Caki2 (cell line): ENCODE data around the gene DCTN2. TPM values are rescaled to one million over a fixed set of nuclear protein-coding genes. Genes with fewer than 3 reads are reported as not detected.
A peak's percentile ranks its signal among the peaks of the same experiment; 100 is the strongest.

ENCODE experiments used
- DNase-seq: peaks from one replicate; pipeline ENCODE4 v3.0.0-alpha.2; 2015; ENCODE audit warnings: low read depth
- in situ Hi-C: cut with HindIII; loops from 2 replicates; pipeline ENCODE4 v1.10.0; 2016; ENCODE audit warnings: low sequenced_read_pairs, low pct_unique_long_range_greater_than_20kb, mixed read lengths
- total RNA-seq: library from RNA; depleted of rRNA; stranded (reverse); fragments of >200 nt; shearing (Covaris generic); gene quantifications from 2 replicates; pipeline ENCODE4 v1.2.3, GENCODE V29; 2014; ENCODE audit warnings: low replicate concordance

The DCTN2 gene
- total RNA-seq, 1 experiment from 2014 or later, result 358 TPM

- in situ Hi-C loops, result no loop called here
Measured at GRCh38 chr12:57535764-57536596, 11.0 kb downstream of the DCTN2 start.

GRCh38 chr12:57534991-57535543 lies 11.9 kb downstream of the DCTN2 start:
- DNase-seq, result no peak
- in situ Hi-C loops, result no loop called here

More at GRCh38 chr12:57535764-57536596, 11.0 kb downstream of the DCTN2 start:
- no peak for DNase-seq

- no peak for DNase-seq
- in situ Hi-C loops, result no loop called here
Measured at GRCh38 chr12:57534250-57534649, 12.7 kb downstream of the DCTN2 start.

GRCh38 chr12:57533108-57533507 lies 13.9 kb downstream of the DCTN2 start:
- in situ Hi-C loops, result no loop called here
- no peak for DNase-seq

DNA sequence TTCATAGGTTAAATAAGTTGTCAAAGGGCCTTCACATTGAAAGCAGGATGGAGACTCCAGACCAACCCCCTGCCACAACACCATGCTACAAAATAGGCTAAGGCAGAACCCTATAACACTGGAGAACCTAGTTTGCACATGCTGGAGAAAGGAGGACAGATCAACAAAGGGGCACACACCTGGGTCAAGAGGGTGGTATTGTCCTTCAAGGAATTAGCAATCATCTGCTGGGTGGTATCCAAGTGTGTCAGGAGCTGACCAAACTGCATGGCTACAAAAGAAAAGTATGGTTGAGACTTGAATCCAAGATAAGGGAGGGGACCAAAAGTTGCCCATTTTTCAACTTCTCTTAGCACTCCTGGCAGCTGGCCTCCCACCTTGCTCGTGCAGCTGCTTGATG lies 15.2 kb downstream of the DCTN2 start:
- no peak for DNase-seq

DNA sequence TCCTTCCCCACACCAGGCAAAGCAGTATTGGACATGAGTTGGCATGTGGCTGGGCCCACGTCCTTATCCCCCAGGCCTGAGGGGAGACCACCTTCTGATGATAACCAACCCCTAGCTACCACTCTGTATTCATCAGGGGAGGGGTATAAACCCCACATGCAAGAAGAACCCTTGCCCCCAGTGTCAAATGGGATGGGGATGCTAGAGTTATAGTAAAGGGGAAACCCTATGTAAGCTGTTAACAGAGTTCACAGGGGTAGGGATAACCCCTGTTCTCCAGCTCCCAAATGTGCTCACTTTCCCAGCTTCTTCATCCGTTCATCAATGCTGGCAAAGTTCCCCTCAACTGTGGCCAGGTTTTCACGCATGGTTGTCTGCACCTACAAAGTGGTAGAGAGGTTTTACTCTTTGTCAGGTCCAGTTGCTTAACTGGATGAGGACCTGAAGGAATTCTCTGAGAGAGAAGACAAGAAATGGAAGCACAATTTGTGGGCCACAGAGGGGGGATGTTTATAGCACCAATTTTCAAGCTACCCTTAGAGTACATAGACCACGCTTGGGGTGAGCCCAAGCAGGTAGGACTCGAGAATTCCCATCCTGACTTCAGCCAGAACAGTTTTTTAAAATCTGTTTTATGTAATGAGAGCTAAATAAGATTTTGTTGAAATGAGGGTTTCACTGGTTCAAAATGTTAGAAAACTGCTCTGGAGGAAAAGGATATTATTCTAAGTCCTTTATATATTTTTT lies 16.4 kb downstream of the DCTN2 start:
- in situ Hi-C loops, result no loop called here
- DNase-seq, result no peak

More for the DNA sequence above, 15.2 kb downstream of the DCTN2 start:
- in situ Hi-C loops, result no loop called here

- DNase-seq, result no peak
- in situ Hi-C loops, result no loop called here
Measured at GRCh38 chr12:57529831-57530230, 17.2 kb downstream of the DCTN2 start.

- DNase-seq, result no peak
- in situ Hi-C loops, result no loop called here
Measured at GRCh38 chr12:57528831-57529555, 18.0 kb downstream of the DCTN2 start.

DNA sequence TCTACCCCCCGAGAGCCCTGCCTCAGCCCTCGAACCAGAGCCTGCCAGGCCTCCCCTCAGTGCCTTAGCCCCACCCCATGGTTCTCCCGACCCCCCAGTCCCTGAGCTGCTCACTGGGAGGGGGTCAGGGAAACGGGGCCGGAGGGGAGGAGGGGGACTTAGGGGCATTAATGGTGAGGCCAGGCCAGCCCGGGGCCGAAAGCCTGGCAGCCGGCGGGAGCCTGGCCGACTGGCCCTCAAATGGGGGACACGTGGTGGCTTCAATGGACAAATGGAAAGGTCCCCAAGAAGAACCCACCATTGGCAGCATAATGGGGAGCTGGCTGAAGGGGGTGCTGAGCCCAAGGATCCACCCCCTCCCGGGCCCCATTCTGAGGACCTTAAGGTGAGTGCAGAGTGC lies 18.8 kb downstream of the DCTN2 start:
- in situ Hi-C loops, result no loop called here
- DNase-seq, result no peak

- in situ Hi-C loops, result no loop called here
Measured at GRCh38 chr12:57527184-57527583, 19.8 kb downstream of the DCTN2 start.

DNA sequence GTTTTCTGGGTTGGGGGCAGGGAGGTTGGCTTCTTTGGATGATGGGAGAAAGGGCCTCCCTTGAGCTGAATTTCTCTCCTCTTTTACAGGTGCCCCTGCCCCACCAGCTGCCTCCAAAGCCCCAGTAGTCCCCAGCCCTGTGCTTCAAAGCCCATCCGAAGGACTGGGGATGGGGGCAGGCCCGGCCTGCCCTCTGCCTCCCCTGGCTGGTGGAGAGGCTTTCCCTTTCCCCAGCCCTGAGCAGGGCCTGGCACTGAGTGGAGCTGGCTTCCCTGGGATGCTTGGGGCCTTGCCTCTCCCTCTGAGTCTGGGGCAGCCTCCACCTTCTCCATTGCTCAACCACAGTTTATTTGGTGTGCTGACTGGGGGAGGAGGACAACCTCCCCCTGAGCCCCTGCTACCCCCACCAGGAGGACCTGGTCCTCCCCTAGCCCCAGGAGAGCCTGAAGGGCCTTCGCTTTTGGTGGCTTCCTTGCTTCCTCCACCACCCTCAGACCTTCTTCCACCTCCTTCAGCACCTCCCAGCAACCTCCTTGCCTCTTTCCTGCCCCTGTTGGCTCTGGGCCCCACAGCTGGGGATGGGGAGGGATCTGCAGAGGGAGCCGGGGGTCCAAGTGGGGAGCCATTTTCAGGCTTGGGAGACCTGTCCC lies 20.4 kb downstream of the DCTN2 start:
- no peak for DNase-seq
- in situ Hi-C loops, result no loop called here

More at GRCh38 chr12:57527184-57527583, 19.8 kb downstream of the DCTN2 start:
- DNase-seq, result no peak

GRCh38 chr12:57525615-57526383 lies 21.2 kb downstream of the DCTN2 start:
- in situ Hi-C loops, result no loop called here
- no peak for DNase-seq

DNA sequence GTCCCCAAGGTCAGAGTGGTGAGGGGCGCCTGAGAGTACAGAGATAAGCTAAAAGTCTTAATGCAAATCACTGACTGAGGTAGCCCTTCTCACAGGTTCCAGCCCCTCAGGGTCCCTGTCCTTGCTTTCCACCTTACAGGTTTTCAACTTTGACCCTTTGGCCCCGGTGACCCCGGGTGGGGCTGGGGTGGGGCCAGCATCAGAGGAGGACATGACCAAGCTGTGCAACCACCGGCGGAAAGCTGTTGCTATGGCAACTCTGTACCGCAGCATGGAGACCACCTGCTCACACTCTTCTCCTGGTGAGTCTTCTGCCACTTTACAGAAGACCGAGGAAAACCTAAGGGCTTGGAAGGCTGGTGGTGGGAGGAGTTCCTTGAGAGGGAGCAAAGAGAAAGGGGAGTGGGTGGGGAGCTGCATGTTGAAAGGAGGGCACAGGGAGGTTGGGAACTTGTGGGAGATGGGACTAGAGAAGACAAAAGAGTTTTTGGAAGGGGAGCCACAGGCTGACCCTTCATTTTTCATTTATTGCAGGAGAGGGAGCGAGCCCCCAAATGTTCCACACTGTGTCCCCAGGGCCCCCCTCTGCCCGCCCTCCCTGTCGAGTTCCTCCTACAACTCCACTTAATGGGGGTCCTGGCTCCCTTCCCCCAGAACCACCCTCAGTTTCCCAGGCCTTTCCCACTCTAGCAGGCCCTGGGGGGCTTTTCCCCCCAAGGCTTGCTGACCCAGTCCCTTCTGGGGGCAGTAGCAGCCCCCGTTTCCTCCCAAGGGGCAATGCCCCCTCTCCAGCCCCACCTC lies 22.0 kb downstream of the DCTN2 start:
- no peak for DNase-seq
- in situ Hi-C loops, result no loop called here

- DNase-seq, result no peak
- in situ Hi-C loops, result no loop called here
Measured at GRCh38 chr12:57523706-57524614, 23.0 kb downstream of the DCTN2 start.

DNA sequence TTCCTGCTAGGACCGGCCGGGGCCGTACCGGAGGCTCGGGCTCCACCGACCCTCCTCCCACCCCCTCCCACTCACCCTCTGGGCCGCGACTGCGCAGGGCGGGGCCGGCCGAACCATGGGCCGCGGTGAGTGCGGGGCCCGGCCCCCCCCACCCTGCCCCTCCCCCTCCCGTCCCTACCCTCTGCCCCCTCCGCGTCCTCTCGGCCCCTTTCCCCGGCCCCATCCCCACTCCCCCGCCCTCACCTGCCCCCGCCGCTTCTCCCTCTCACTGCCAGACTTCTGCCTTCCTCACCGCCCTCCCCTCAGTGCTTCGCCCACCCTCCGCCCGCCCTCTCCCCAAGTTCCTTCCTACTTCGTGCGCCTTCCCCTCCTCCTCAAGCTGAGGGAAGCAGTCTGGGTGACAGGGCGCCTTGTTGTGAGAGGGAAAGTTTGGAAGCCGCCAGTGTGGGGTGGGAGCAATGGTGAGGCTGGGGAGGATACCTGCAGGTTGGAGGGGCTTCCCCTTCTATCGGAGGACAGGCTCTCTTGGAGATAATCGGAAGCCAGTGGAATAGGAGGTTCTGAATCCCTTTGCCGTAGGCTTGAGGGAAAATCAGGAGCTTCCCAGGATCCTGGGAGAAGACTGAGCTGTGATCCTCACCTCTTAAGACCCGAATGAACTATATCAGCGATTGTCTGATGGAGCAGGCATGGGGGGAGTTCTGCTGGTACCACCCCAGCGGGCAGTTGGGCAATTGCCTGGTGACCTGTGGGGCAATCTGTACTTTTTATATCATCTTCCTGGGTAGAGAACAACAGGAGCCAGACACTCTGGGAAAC lies 23.9 kb downstream of the DCTN2 start:
- in situ Hi-C loops, result no loop called here
- peak; percentile 48 for DNase-seq
